Neuron (in vitro differentiated cells): ENCODE measurements around the gene MGAT5.

Experiments used
- H2AFZ ChIP-seq: one replicate; pipeline ENCODE4 v1.6.1; 2013; ENCODE audit warnings: low read depth, mild to moderate bottlenecking, inconsistent platforms, low read length, moderate library complexity
- H3K27me3 ChIP-seq: one replicate; pipeline ENCODE4 v1.6.1; 2013; ENCODE audit warnings: low read length; ENCODE audit not compliant: insufficient read depth
- H3K36me3 ChIP-seq: one replicate; pipeline ENCODE4 v1.6.1; 2013; ENCODE audit warnings: low read length; ENCODE audit not compliant: insufficient read depth
- H3K4me1 ChIP-seq: one replicate; pipeline ENCODE4 v1.6.1; 2013; ENCODE audit warnings: low read length; ENCODE audit not compliant: insufficient read depth
- H3K4me3 ChIP-seq: 2 replicates; pipeline ENCODE4 v1.5.1; 2013; ENCODE audit warnings: mild to moderate bottlenecking, low read length, moderate library complexity
- H3K9me3 ChIP-seq: one replicate; pipeline ENCODE4 v1.6.1; 2013; ENCODE audit warnings: low read length

The MGAT5 gene

GRCh38 chr2:134310107-134311079, 56.5 kb downstream of the MGAT5 start:
- H3K4me3 ChIP-seq, result no peak overlapping the region
- H3K4me1 ChIP-seq, result no peaks in the 10 kb centered on the region
- no peaks in the 10 kb centered on the region for H3K36me3 ChIP-seq
- no peaks in the 10 kb centered on the region for H3K9me3 ChIP-seq
- no peaks in the 10 kb centered on the region for H3K27me3 ChIP-seq
- H2AFZ ChIP-seq, result no peak overlapping the region

DNA sequence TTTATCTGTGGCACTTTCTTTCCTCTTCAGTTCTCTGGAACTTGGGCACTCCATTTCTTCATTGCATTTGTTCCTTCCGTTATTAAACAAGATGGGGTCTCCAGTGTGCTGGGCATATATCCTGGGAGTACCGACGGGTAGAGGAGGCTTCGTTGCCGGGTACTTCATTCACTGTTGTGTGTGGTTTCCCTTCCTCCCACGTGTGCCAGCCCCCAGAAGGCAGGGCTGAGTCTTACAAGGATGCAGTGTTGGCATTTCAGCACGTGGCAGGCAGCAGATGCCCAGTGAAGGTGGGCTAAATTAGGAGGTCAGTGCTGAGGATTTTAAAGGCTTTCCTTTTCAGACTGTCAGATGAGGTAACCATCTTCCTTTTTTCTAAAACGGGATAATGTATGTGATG, 58.6 kb downstream of the MGAT5 start:
- H3K4me1 ChIP-seq, result no peaks in the 10 kb centered on the region
- H3K27me3 ChIP-seq, result no peaks in the 10 kb centered on the region
- H3K4me3 ChIP-seq, result no peak overlapping the region
- H2AFZ ChIP-seq, result no peak overlapping the region
- no peaks in the 10 kb centered on the region for H3K36me3 ChIP-seq
- H3K9me3 ChIP-seq, result no peaks in the 10 kb centered on the region

DNA sequence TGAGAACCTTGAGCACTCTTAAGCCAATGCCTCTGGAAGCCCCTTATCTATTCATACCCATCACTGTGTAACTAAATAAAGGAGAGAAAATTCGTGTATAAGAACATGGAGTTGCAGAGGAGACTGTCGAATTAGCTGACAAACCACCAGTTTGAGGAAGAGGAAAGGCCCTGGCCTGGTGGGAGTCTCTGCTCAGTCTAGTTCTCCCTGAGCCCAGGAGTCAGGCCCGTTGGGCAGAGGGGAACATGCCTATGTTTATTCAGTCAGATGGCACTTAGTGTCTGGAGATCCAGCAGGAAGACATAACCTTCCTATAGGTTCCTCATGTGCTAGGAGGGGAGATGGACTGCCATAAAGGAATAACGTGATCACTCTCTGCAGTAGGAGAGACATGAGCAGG, 60.3 kb downstream of the MGAT5 start:
- H3K27me3 ChIP-seq, result no peaks in the 10 kb centered on the region
- H3K4me1 ChIP-seq, result no peaks in the 10 kb centered on the region
- H3K36me3 ChIP-seq, result peaks cover 2% of the 10 kb centered on the region
- no peaks in the 10 kb centered on the region for H3K9me3 ChIP-seq
- no peak overlapping the region for H2AFZ ChIP-seq
- no peak overlapping the region for H3K4me3 ChIP-seq

DNA sequence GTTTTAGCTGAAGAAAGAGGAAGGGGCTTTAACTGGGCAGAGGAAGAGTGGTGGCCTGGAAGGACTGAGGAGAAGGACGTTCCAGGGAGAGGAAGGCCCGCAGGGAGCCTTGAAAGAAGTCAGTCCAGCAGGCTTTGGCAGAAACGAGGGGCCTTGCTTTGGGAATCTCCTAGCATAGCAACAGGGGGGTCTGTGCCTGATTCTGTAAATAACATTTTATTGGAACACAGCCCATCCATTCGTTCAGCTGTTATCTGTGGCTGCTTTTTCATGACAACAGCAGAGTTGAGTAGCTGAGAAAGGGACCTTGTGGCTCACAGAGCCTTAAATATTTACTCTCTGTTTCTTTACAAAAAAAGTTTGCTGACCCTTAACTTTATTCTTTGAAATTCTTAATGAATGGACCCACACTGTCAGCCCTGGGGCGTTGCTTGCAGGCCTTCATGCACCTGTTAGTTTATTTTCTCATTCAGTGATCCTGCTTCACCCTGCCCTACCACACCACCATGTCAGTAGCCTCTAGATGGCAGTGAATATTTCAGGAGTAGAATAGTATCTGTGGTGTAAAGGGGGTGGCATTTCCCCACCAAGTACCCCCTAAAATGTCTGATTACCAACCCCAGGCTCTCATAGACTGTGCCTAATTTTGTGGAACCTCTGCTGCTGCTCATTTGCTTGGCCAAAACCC, 61.0 kb downstream of the MGAT5 start:
- Histone ChIP-seq H3K36me3 (peaks cover 2% of the 10 kb centered on the region), H3K4me3 (no peak overlapping the region), H3K27me3 (no peaks in the 10 kb centered on the region), H2AFZ (no peak overlapping the region), H3K4me1 (no peaks in the 10 kb centered on the region), H3K9me3 (peaks cover 1% of the 10 kb centered on the region)

GRCh38 chr2:134315471-134315870, 61.6 kb downstream of the MGAT5 start:
- H3K9me3 ChIP-seq, result peaks cover 1% of the 10 kb centered on the region
- H2AFZ ChIP-seq, result no peak overlapping the region
- H3K27me3 ChIP-seq, result no peaks in the 10 kb centered on the region
- no peaks in the 10 kb centered on the region for H3K4me1 ChIP-seq
- no peak overlapping the region for H3K4me3 ChIP-seq
- H3K36me3 ChIP-seq, result peaks cover 2% of the 10 kb centered on the region

GRCh38 chr2:134319596-134320254, 65.9 kb downstream of the MGAT5 start:
- Histone ChIP-seq H2AFZ (no peak overlapping the region), H3K36me3 (peaks cover 2% of the 10 kb centered on the region), H3K4me3 (no peak overlapping the region), H3K4me1 (no peaks in the 10 kb centered on the region), H3K27me3 (no peaks in the 10 kb centered on the region), H3K9me3 (peaks cover 6% of the 10 kb centered on the region)

GRCh38 chr2:134320930-134321329, 67.1 kb downstream of the MGAT5 start:
- no peak overlapping the region for H3K4me3 ChIP-seq
- H3K4me1 ChIP-seq, result no peaks in the 10 kb centered on the region
- H3K9me3 ChIP-seq, result peaks cover 6% of the 10 kb centered on the region
- H3K27me3 ChIP-seq, result no peaks in the 10 kb centered on the region
- H3K36me3 ChIP-seq, result peaks cover 2% of the 10 kb centered on the region
- H2AFZ ChIP-seq, result no peak overlapping the region

GRCh38 chr2:134323777-134324176, 69.9 kb downstream of the MGAT5 start:
- Histone ChIP-seq H2AFZ (no peak overlapping the region), H3K4me3 (no peak overlapping the region), H3K9me3 (peaks cover 6% of the 10 kb centered on the region), H3K27me3 (no peaks in the 10 kb centered on the region), H3K4me1 (no peaks in the 10 kb centered on the region), H3K36me3 (no peaks in the 10 kb centered on the region)

GRCh38 chr2:134324430-134324829, 70.6 kb downstream of the MGAT5 start:
- H3K4me1 ChIP-seq, result no peaks in the 10 kb centered on the region
- no peaks in the 10 kb centered on the region for H3K27me3 ChIP-seq
- H3K9me3 ChIP-seq, result peaks cover 5% of the 10 kb centered on the region
- no peak overlapping the region for H2AFZ ChIP-seq
- H3K36me3 ChIP-seq, result no peaks in the 10 kb centered on the region
- no peak overlapping the region for H3K4me3 ChIP-seq

- Histone ChIP-seq H3K4me3 (no peak overlapping the region), H3K36me3 (no peaks in the 10 kb centered on the region), H2AFZ (no peak overlapping the region), H3K9me3 (peaks cover 7% of the 10 kb centered on the region), H3K27me3 (no peaks in the 10 kb centered on the region), H3K4me1 (no peaks in the 10 kb centered on the region)
These were observed 71.1 kb downstream of the MGAT5 start for GRCh38 chr2:134324947-134325346.

DNA sequence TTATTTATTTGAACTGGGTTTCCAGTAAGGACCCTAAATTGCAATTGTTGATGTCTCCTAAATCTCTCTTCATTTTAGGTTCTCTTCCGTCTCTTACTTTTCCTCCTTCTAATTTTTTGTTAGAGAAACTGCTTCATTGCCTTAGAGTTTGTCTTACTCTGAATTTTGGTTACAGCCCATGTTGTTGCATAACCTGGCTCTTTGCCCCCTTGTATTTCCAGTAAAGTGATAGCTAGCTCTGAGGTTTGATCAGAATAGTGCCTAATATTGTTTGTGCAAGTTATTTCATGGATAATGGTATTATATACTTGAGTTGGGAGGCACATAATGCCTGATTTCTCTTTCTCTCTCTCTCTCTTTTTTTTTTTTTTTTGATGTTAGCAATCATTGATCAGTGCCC, 71.8 kb downstream of the MGAT5 start:
- no peaks in the 10 kb centered on the region for H3K4me1 ChIP-seq
- H3K27me3 ChIP-seq, result no peaks in the 10 kb centered on the region
- no peak overlapping the region for H3K4me3 ChIP-seq
- H3K36me3 ChIP-seq, result no peaks in the 10 kb centered on the region
- H3K9me3 ChIP-seq, result peaks cover 7% of the 10 kb centered on the region
- no peak overlapping the region for H2AFZ ChIP-seq

- Histone ChIP-seq H3K4me3 (no peak overlapping the region), H3K27me3 (no peaks in the 10 kb centered on the region), H3K4me1 (no peaks in the 10 kb centered on the region), H3K9me3 (peaks cover 3% of the 10 kb centered on the region), H3K36me3 (no peaks in the 10 kb centered on the region), H2AFZ (no peak overlapping the region)
These were observed 73.5 kb downstream of the MGAT5 start for GRCh38 chr2:134327367-134327766.

DNA sequence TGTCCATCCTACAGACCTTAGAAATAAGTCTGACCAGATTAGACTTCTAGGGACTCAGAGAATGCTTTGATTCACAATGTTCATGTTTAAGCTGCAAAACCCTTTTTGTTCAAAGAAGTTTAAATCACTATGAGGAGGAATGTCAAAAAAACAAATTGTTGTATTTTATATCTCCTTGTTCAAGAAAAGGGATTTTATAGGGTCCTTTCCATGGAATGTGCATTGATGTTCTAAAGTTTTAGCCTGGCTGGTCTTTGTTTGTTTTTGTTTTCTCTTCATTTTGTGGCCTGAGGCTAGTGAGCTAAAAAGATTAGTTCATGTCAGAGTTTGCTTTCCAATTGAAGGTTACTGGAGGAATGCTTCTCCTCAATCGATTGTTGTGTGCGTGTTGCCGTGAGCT, 77.2 kb downstream of the MGAT5 start:
- H3K27me3 ChIP-seq, result no peaks in the 10 kb centered on the region
- H3K9me3 ChIP-seq, result peaks cover 3% of the 10 kb centered on the region
- H3K36me3 ChIP-seq, result no peaks in the 10 kb centered on the region
- H3K4me3 ChIP-seq, result no peak overlapping the region
- no peak overlapping the region for H2AFZ ChIP-seq
- H3K4me1 ChIP-seq, result no peaks in the 10 kb centered on the region
